ENCODE measurements around the gene ASB13. TPM values are rescaled to one million over a fixed set of nuclear protein-coding genes. Genes with fewer than 3 reads are reported as not detected.

ASB13 gene
- total RNA-seq = 8.6 and 10.3 TPM in 2 replicates
- 5.1 TPM for polyA plus RNA-seq (2012)

- peak; percentile 58 for DNase-seq (ENCODE audit: low read depth)
Measured at GRCh38 chr10:5666008-5666840, at the start of gene ASB13. TSS of gene ASB13 (minus strand) at chr10:5666595. CDS start at chr10:5666551, 44 bp downstream.

GRCh38 chr10:5711642-5712041 lies 45.2 kb upstream of the ASB13 start:
- no peak for DNase-seq (ENCODE audit: low read depth)

GRCh38 chr10:5710859-5711258 lies 44.5 kb upstream of the ASB13 start:
- no peak for DNase-seq (ENCODE audit: low read depth)

- no peak for DNase-seq (ENCODE audit: low read depth)
Measured at GRCh38 chr10:5709865-5710264, 43.5 kb upstream of the ASB13 start.

- DNase-seq (ENCODE audit: low read depth) = no peak
Measured at GRCh38 chr10:5708356-5708755, 42.0 kb upstream of the ASB13 start.

GRCh38 chr10:5698062-5698461 lies 31.7 kb upstream of the ASB13 start:
- DNase-seq (ENCODE audit: low read depth) = no peak

GRCh38 chr10:5697342-5697741 lies 30.9 kb upstream of the ASB13 start:
- DNase-seq (ENCODE audit: low read depth) = no peak

GRCh38 chr10:5694573-5694972 lies 28.2 kb upstream of the ASB13 start:
- DNase-seq (ENCODE audit: low read depth) = no peak

- no peak for DNase-seq (ENCODE audit: low read depth)
Measured at GRCh38 chr10:5692461-5693358, 26.3 kb upstream of the ASB13 start.

- DNase-seq (ENCODE audit: low read depth) = no peak
Measured at GRCh38 chr10:5691786-5692185, 25.4 kb upstream of the ASB13 start.

GRCh38 chr10:5688587-5688986 lies 22.2 kb upstream of the ASB13 start:
- DNase-seq (ENCODE audit: low read depth) = no peak

- DNase-seq (ENCODE audit: low read depth) = no peak
Measured at GRCh38 chr10:5685764-5686240, 19.4 kb upstream of the ASB13 start.

GRCh38 chr10:5684971-5685763 lies 18.8 kb upstream of the ASB13 start:
- DNase-seq (ENCODE audit: low read depth) = peak; percentile 77

GRCh38 chr10:5684318-5684970 lies 18.0 kb upstream of the ASB13 start, which contains the start of gene TASOR2:
TSS of gene TASOR2 (plus strand) at chr10:5684838. CDS start at chr10:5720643, 35,805 bp downstream.
- DNase-seq (ENCODE audit: low read depth) = peak; percentile 99

- no peak for DNase-seq (ENCODE audit: low read depth)
Measured at GRCh38 chr10:5683065-5683464, 16.7 kb upstream of the ASB13 start.

GRCh38 chr10:5681930-5682329 lies 15.5 kb upstream of the ASB13 start:
- no peak for DNase-seq (ENCODE audit: low read depth)

- no peak for DNase-seq (ENCODE audit: low read depth)
Measured at GRCh38 chr10:5679606-5680005, 13.2 kb upstream of the ASB13 start.

- DNase-seq (ENCODE audit: low read depth) = no peak
Measured at GRCh38 chr10:5679037-5679435, 12.6 kb upstream of the ASB13 start.

GRCh38 chr10:5678397-5679036 lies 12.1 kb upstream of the ASB13 start:
- DNase-seq (ENCODE audit: low read depth) = no peak

All from myocyte (in vitro differentiated cells).